IMR-90 (cell line): Measurements from ENCODE around the gene ZSWIM5. TPM values are rescaled to one million over a fixed set of nuclear protein-coding genes. Genes with fewer than 3 reads are reported as not detected.

Experiments used
- ATAC-seq: fragments of 200-7000 bp; cut with Tn5 transposase; 2 replicates; pipeline ENCODE4 v1.9.1; 2020; ENCODE audit warnings: low read depth, mild to moderate bottlenecking, moderate library complexity
- BruUV-seq: library from RNA; stranded (reverse); fragments of 400-500 nt; replicated peaks from 2 replicates; lab custom pipeline; 2021; lab: Mats Ljungman, UMichigan
- CTCF ChIA-PET: fragments of 300-600 bp; formaldehyde crosslinking; extraction: SDS; loops from one replicate; lab custom pipeline; 2021; ENCODE audit warnings: antibody characterized with exemption; lab: Yijun Ruan, JAX
- POLR2A ChIA-PET: fragments of 300-600 bp; sonication (Branson Sonifier 250); formaldehyde crosslinking; loops from one replicate; lab custom pipeline; 2022; ENCODE audit warnings: antibody characterized with exemption; ENCODE audit not compliant: unreplicated experiment; lab: Charles Lee
- DNase-seq: peaks from one replicate; pipeline ENCODE4 v3.0.0; 2013
- H2AFZ ChIP-seq: replicated peaks from 2 replicates; pipeline ENCODE3; 2013; ENCODE audit warnings: low read length, mild to moderate bottlenecking; ENCODE audit not compliant: poor library complexity
- H2AK5ac ChIP-seq: 2 replicates; pipeline ENCODE4 v1.6.1; 2013; ENCODE audit warnings: low read depth, low read length, inconsistent platforms
- H2AK9ac ChIP-seq: replicated peaks from 2 replicates; pipeline ENCODE3; 2013; ENCODE audit warnings: mild to moderate bottlenecking, low read depth, low read length, moderate library complexity; ENCODE audit not compliant: poor library complexity
- H2BK120ac ChIP-seq: 2 replicates; pipeline ENCODE4 v1.6.1; 2013; ENCODE audit warnings: low read depth, low read length, inconsistent platforms
- H2BK15ac ChIP-seq: 3 replicates; pipeline ENCODE4 v1.6.1; 2013; ENCODE audit warnings: low read depth, low read length, inconsistent platforms
- H2BK20ac ChIP-seq: 2 replicates; pipeline ENCODE4 v1.6.1; 2013; ENCODE audit warnings: low read depth, mild to moderate bottlenecking, inconsistent platforms, low read length, moderate library complexity
- H2BK5ac ChIP-seq: 2 replicates; pipeline ENCODE4 v1.6.1; 2013; ENCODE audit warnings: mild to moderate bottlenecking, low read depth, low read length, inconsistent platforms; ENCODE audit not compliant: poor library complexity, severe bottlenecking
- H3K14ac ChIP-seq: replicated peaks from 2 replicates; pipeline ENCODE4 v1.6.1; 2013; ENCODE audit warnings: low read depth, low read length, inconsistent platforms
- H3K18ac ChIP-seq: 2 replicates; pipeline ENCODE4 v1.6.1; 2013; ENCODE audit warnings: low read depth, low read length, control low read depth
- H3K23ac ChIP-seq: 2 replicates; pipeline ENCODE4 v1.6.1; 2013; ENCODE audit warnings: low read depth, low read length, inconsistent platforms
- H3K27ac ChIP-seq: 2 replicates; pipeline ENCODE4 v1.5.1; 2013; ENCODE audit warnings: mild to moderate bottlenecking, control low read depth, low read length; ENCODE audit not compliant: insufficient read depth
- H3K27me3 ChIP-seq: 2 replicates; pipeline ENCODE4 v1.6.1; 2013; ENCODE audit warnings: low read length; ENCODE audit not compliant: control insufficient read depth, insufficient read depth
- H3K36me3 ChIP-seq: 2 replicates; pipeline ENCODE4 v1.6.1; 2013; ENCODE audit warnings: low read length, mixed read lengths; ENCODE audit not compliant: control insufficient read depth, insufficient read depth
- H3K4ac ChIP-seq: 2 replicates; pipeline ENCODE4 v1.6.1; 2013; ENCODE audit warnings: low read depth, low read length, inconsistent platforms
- H3K4me1 ChIP-seq: 2 replicates; pipeline ENCODE4 v1.6.1; 2013; ENCODE audit warnings: low read length, mixed read lengths; ENCODE audit not compliant: control insufficient read depth, insufficient read depth
- H3K4me2 ChIP-seq: 2 replicates; pipeline ENCODE4 v1.6.1; 2013; ENCODE audit warnings: low read depth, mild to moderate bottlenecking, control low read depth, low read length, moderate library complexity
- H3K4me3 ChIP-seq: 2 replicates; pipeline ENCODE4 v1.5.1; 2013; ENCODE audit warnings: low read depth, mild to moderate bottlenecking, control low read depth, low read length, moderate library complexity; ENCODE audit not compliant: insufficient read depth
- H3K56ac ChIP-seq: 2 replicates; pipeline ENCODE4 v1.6.1; 2013; ENCODE audit warnings: low read length, inconsistent platforms; ENCODE audit not compliant: insufficient read depth; ENCODE audit errors: extremely low read depth
- H3K79me1 ChIP-seq, 2 experiments: 2 replicates each; pipeline ENCODE4 v1.6.1; 2013; ENCODE audit warnings: low read length in 2 of 2, inconsistent platforms in 1 of 2, low read depth in 1 of 2
- H3K9ac ChIP-seq: 2 replicates; pipeline ENCODE4 v1.6.1; 2013; ENCODE audit warnings: low read depth, low read length, control low read depth
- H3K9me1 ChIP-seq: 2 replicates; pipeline ENCODE4 v1.6.1; 2013; ENCODE audit warnings: low read length, inconsistent platforms; ENCODE audit not compliant: insufficient read depth
- H3K9me3 ChIP-seq: 2 replicates; pipeline ENCODE4 v1.6.1; 2013; ENCODE audit warnings: low read length; ENCODE audit not compliant: control insufficient read depth, insufficient read depth
- H4K20me1 ChIP-seq: 2 replicates; pipeline ENCODE4 v1.6.1; 2013; ENCODE audit warnings: low read length, inconsistent platforms; ENCODE audit not compliant: insufficient read depth
- H4K5ac ChIP-seq: 2 replicates; pipeline ENCODE4 v1.6.1; 2013; ENCODE audit warnings: mild to moderate bottlenecking, low read depth, low read length, control low read depth
- H4K8ac ChIP-seq, 2 experiments: 2 replicates each; pipeline ENCODE4 v1.6.1; 2013; ENCODE audit warnings: low read depth in 2 of 2, low read length in 2 of 2, control low read depth in 1 of 2, inconsistent platforms in 1 of 2
- H4K91ac ChIP-seq: 2 replicates; pipeline ENCODE4 v1.6.1; 2013; ENCODE audit warnings: low read depth, low read length, inconsistent platforms; ENCODE audit not compliant: insufficient read depth
- BHLHE40 ChIP-seq: fragments of 150-350 bp; IDR thresholded peaks from 2 replicates; pipeline ENCODE4 v1.6.1; 2016; ENCODE audit warnings: mild to moderate bottlenecking, low read depth, low read length
- CEBPB ChIP-seq: IDR thresholded peaks from 2 replicates; pipeline ENCODE4 v1.6.1; 2012; ENCODE audit warnings: low read depth, low read length, improper control_type of control experiment
- CHD1 ChIP-seq: IDR thresholded peaks from 2 replicates; pipeline ENCODE4 v1.6.1; 2012; ENCODE audit warnings: low read depth, low read length, improper control_type of control experiment
- CTCF ChIP-seq: conservative IDR thresholded peaks from 2 replicates; pipeline ENCODE4 v1.5.1; 2012; ENCODE audit warnings: mild to moderate bottlenecking, low read depth, low read length, improper control_type of control experiment
- FOS ChIP-seq: fragments of 150-350 bp; IDR thresholded peaks from 2 replicates; pipeline ENCODE4 v1.6.1; 2016; ENCODE audit warnings: low read depth, low read length
- MAZ ChIP-seq: IDR thresholded peaks from 2 replicates; pipeline ENCODE4 v1.6.1; 2012; ENCODE audit warnings: low read depth, mild to moderate bottlenecking, low read length, improper control_type of control experiment, moderate library complexity, borderline replicate concordance
- NFE2L2 ChIP-seq: fragments of 150-350 bp; IDR thresholded peaks from 2 replicates; pipeline ENCODE4 v1.6.1; 2016; ENCODE audit warnings: low read depth, mild to moderate bottlenecking, low read length
- POLR2A ChIP-seq: IDR thresholded peaks from 2 replicates; pipeline ENCODE4 v1.6.1; 2012; ENCODE audit warnings: mild to moderate bottlenecking, low read depth, low read length
- RAD21 ChIP-seq: IDR thresholded peaks from 2 replicates; pipeline ENCODE4 v1.6.1; 2012; ENCODE audit warnings: low read length, improper control_type of control experiment
- RCOR1 ChIP-seq: IDR thresholded peaks from 2 replicates; pipeline ENCODE4 v1.6.1; 2012; ENCODE audit warnings: mild to moderate bottlenecking, low read length, improper control_type of control experiment; ENCODE audit not compliant: insufficient replicate concordance
- RFX5 ChIP-seq: IDR thresholded peaks from 2 replicates; pipeline ENCODE4 v1.8.0; 2012; ENCODE audit warnings: low read depth, mild to moderate bottlenecking, low read length, moderate library complexity
- SMC3 ChIP-seq: fragments of 150-350 bp; IDR thresholded peaks from 2 replicates; pipeline ENCODE4 v1.6.1; 2016; ENCODE audit warnings: low read depth, mild to moderate bottlenecking, antibody characterized with exemption, low read length, moderate library complexity
- USF2 ChIP-seq: fragments of 150-350 bp; IDR thresholded peaks from 2 replicates; pipeline ENCODE4 v1.6.1; 2017; ENCODE audit warnings: mild to moderate bottlenecking, antibody characterized with exemption, low read length, low read depth
- WGBS, 2 experiments: methylation state at CpG; one replicate each; pipeline versions ENCODE4 v1.1.5 to v1.1.7; 2013; ENCODE audit warnings: missing lambda C conversion rate in 2 of 2; ENCODE audit not compliant: insufficient read length in 1 of 2; ENCODE audit errors: extremely low coverage in 2 of 2; 5-methylcytosine and 5-hydroxymethylcytosine counted together
- dilution Hi-C: fragments of 300-500 bp; cut with HindIII; formaldehyde crosslinking; loops from one replicate; pipeline ENCODE4 v1.14.3; 2018; ENCODE audit warnings: low sequenced_read_pairs; ENCODE audit not compliant: unreplicated experiment
- in situ Hi-C: fragments of 300-500 bp; cut with MboI; formaldehyde crosslinking; loops from 3 replicates; pipeline ENCODE4 v1.14.3; 2019; ENCODE audit warnings: low sequenced_read_pairs, inconsistent platforms, mixed read lengths
- intact Hi-C: fragments of 100-400 bp; cut with micrococcal nuclease; formaldehyde crosslinking; loops from 2 replicates; pipeline ENCODE4 v1.10.0; 2022
- polyA plus RNA-seq, 3 experiments: library from polyadenylated mRNA; depleted of rRNA; stranded (reverse); fragments of >200 nt; gene quantifications; 2 replicates each; pipeline ENCODE4 v1.2.3, GENCODE V29; 2012; ENCODE audit warnings: low replicate concordance in 1 of 3
- total RNA-seq: library from RNA; depleted of rRNA; stranded (reverse); fragments of >200 nt; gene quantifications from 2 replicates; pipeline ENCODE4 v1.2.3, GENCODE V29; 2012

The ZSWIM5 gene
- total and polyA plus RNA-seq, 2 of the 4 experiments (the other 2 are of a cell fraction) = under 0.01 to 0.03 TPM

GRCh38 chr1:45059829-45060228 lies 146.6 kb downstream of the ZSWIM5 start:
- Histone ChIP-seq H3K79me1 (no peaks in the 10 kb centered on the region), H3K14ac (no peak overlapping the region), H4K91ac (no peak overlapping the region), H3K27ac (no peak overlapping the region), H3K23ac (no peak overlapping the region), H4K8ac (no peak overlapping the region), H3K4me2 (no peak overlapping the region), H3K9me3 (no peaks in the 10 kb centered on the region), H4K5ac (no peak overlapping the region), H2AFZ (no peak overlapping the region), H2BK20ac (no peak overlapping the region), H3K9me1 (no peaks in the 10 kb centered on the region), H2BK120ac (no peak overlapping the region), H3K9ac (no peak overlapping the region), H2BK5ac (no peak overlapping the region), H3K27me3 (peaks cover 3% of the 10 kb centered on the region), H3K4ac (no peak overlapping the region), H3K36me3 (no peaks in the 10 kb centered on the region), H2AK5ac (no peak overlapping the region), H3K4me1 (no peaks in the 10 kb centered on the region), H3K56ac (no peak overlapping the region), H3K4me3 (no peak overlapping the region), H2AK9ac (no peak overlapping the region), H2BK15ac (no peak overlapping the region), H3K18ac (no peak overlapping the region), H4K20me1 (no peaks in the 10 kb centered on the region)
- CTCF ChIA-PET = no interaction called here
- no TSS peak for BruUV-seq
- WGBS, 2 experiments = no CpG with 5 or more reads among the region's 2 CpGs
- POLR2A ChIA-PET = no interaction called here
- ATAC-seq (no peak), DNase-seq (no peak)
- in situ Hi-C loops (no loop called here), intact Hi-C loops (no loop called here), dilution Hi-C loops (no loop called here)
- TF ChIP-seq CEBPB = no peak
- no peak for TF ChIP-seq CTCF
- TF ChIP-seq CHD1 = no peak
- no peak for TF ChIP-seq USF2
- no peak for TF ChIP-seq NFE2L2
- no peak for TF ChIP-seq BHLHE40
- no peak for TF ChIP-seq POLR2A
- TF ChIP-seq SMC3 = no peak
- TF ChIP-seq RAD21 = no peak
- TF ChIP-seq RFX5 = no peak
- no peak for TF ChIP-seq MAZ
- TF ChIP-seq FOS = no peak
- no peak for TF ChIP-seq RCOR1
